Naive thymus-derived CD4-positive, alpha-beta T cell (primary cell): ENCODE data around the gene DNAJB8. TPM values are rescaled to one million over a fixed set of nuclear protein-coding genes. Genes with fewer than 3 reads are reported as not detected.

Source experiments
- ATAC-seq: fragments of 150-1000 bp; cut with Tn5 transposase; 2 replicates; pipeline ENCODE4 v1.10.0; 2021; ENCODE audit warnings: mild to moderate bottlenecking, moderate library complexity
- CTCF ChIA-PET: fragments of 350-600 bp; sonication (Branson Sonifier 250); formaldehyde crosslinking; loops from one replicate; lab custom pipeline; 2021; ENCODE audit warnings: antibody characterized with exemption; lab: Charles Lee
- POLR2A ChIA-PET: fragments of 350-600 bp; sonication (Branson Sonifier 250); formaldehyde crosslinking; loops from one replicate; lab custom pipeline; 2021; ENCODE audit warnings: antibody characterized with exemption, inconsistent platforms; lab: Charles Lee
- DNase-seq, 9 donors: peaks; one replicate each; pipeline versions ENCODE4 v3.0.0 to v3.0.0-alpha.2; 2020 to 2022; ENCODE audit warnings: mixed read lengths in 1 of 9
- H3K27ac ChIP-seq: one replicate; pipeline ENCODE4 v1.7.0; 2013; ENCODE audit warnings: mild to moderate bottlenecking, low read depth, low read length, moderate library complexity
- H3K27me3 ChIP-seq, 2 donors: one replicate each; pipeline ENCODE4 v1.7.0; 2013; ENCODE audit warnings: low read length in 2 of 2, mild to moderate bottlenecking in 2 of 2, moderate library complexity in 2 of 2; ENCODE audit not compliant: control insufficient read depth in 2 of 2, insufficient read depth in 2 of 2
- H3K36me3 ChIP-seq, 3 experiments: 1 replicate in 2 of 3; 2 replicates in 1 of 3; pipeline ENCODE4 v1.7.0; 2013; ENCODE audit warnings: low read length in 3 of 3, mild to moderate bottlenecking in 3 of 3, moderate library complexity in 1 of 3; ENCODE audit not compliant: insufficient read depth in 3 of 3, control insufficient read depth in 2 of 3
- H3K4me1 ChIP-seq, 2 donors: one replicate each; pipeline ENCODE4 v1.7.0; 2013; ENCODE audit warnings: low read length in 2 of 2, mild to moderate bottlenecking in 2 of 2, moderate library complexity in 1 of 2; ENCODE audit not compliant: control insufficient read depth in 2 of 2, insufficient read depth in 2 of 2
- H3K4me3 ChIP-seq: 2 replicates; pipeline ENCODE4 v1.7.0; 2013; ENCODE audit warnings: mild to moderate bottlenecking, low read length
- H3K9me3 ChIP-seq, 3 experiments: 1 replicate in 2 of 3; 2 replicates in 1 of 3; pipeline ENCODE4 v1.7.0; 2013; ENCODE audit warnings: low read length in 3 of 3; ENCODE audit not compliant: control insufficient read depth in 2 of 3
- H3K27ac Mint-ChIP-seq, 9 donors: one replicate each; pipeline ENCODE4 v1.8.0; 2020 to 2022; ENCODE audit warnings: mixed read lengths in 9 of 9, mild to moderate bottlenecking in 8 of 9, moderate library complexity in 5 of 9, inconsistent platforms in 2 of 9
- H3K27me3 Mint-ChIP-seq, 5 donors: one replicate each; pipeline ENCODE4 v1.8.0; 2021 to 2022; ENCODE audit warnings: mixed read lengths in 5 of 5, mild to moderate bottlenecking in 1 of 5
- H3K36me3 Mint-ChIP-seq, 5 donors: one replicate each; pipeline ENCODE4 v1.8.0; 2020 to 2022; ENCODE audit warnings: mixed read lengths in 5 of 5, mild to moderate bottlenecking in 3 of 5, inconsistent platforms in 1 of 5
- H3K4me1 Mint-ChIP-seq, 7 donors: one replicate each; pipeline ENCODE4 v1.8.0; 2020 to 2022; ENCODE audit warnings: mixed read lengths in 7 of 7, mild to moderate bottlenecking in 3 of 7, inconsistent platforms in 1 of 7
- H3K4me3 Mint-ChIP-seq, 10 donors: one replicate each; pipeline ENCODE4 v1.8.0; 2020 to 2022; ENCODE audit warnings: mild to moderate bottlenecking in 10 of 10, mixed read lengths in 10 of 10, moderate library complexity in 6 of 10, inconsistent platforms in 2 of 10
- H3K9me3 Mint-ChIP-seq, 11 donors: one replicate each; pipeline ENCODE4 v1.8.0; 2020 to 2022; ENCODE audit warnings: mixed read lengths in 11 of 11, mild to moderate bottlenecking in 4 of 11, inconsistent platforms in 1 of 11, moderate library complexity in 1 of 11
- intact Hi-C, 2 donors: fragments of 100-400 bp; cut with micrococcal nuclease; formaldehyde crosslinking; loops; one replicate each; pipeline ENCODE4 v1.15.1; 2023
- polyA plus RNA-seq, 2 donors: library from polyadenylated mRNA; unstranded; fragments of 300-500 nt; fragmentation: Illumina TruSeq; gene quantifications; one replicate each; pipeline ENCODE4 v1.2.3, GENCODE V29; 2021
- total RNA-seq, 6 experiments: library from RNA in 5 of 6; stranded (reverse) in 5 of 6; gene quantifications; 1 replicate in 5 of 6; 2 replicates in 1 of 6; pipeline ENCODE4 v1.2.3 and lab custom pipeline; 2021 to 2026

DNAJB8 gene
- total and polyA plus RNA-seq, 7 experiments from 2014 or later: not detected

GRCh38 chr3:128482666-128483656 lies 16.3 kb upstream of the DNAJB8 start:
- H3K4me1 ChIP-seq: peaks cover 2 to 26% of the 10 kb centered on the region in 2 donors
- intact Hi-C loops: no loop called here
- peaks cover 8 to 18% of the 10 kb centered on the region in 2 donors for H3K27me3 ChIP-seq
- no peaks in the 10 kb centered on the region for H3K9me3 ChIP-seq
- DNase-seq (no peak), ATAC-seq (no peak)
- POLR2A ChIA-PET: no interaction called here
- peaks cover 12 to 30% (median 21%) of the 10 kb centered on the region in 7 donors for H3K4me1 Mint-ChIP-seq
- no peak overlapping the region for H3K4me3 ChIP-seq
- CTCF ChIA-PET: no interaction called here
- peaks cover 61 to 82% (median 66%) of the 10 kb centered on the region in 5 donors for H3K27me3 Mint-ChIP-seq
- no peaks in the 10 kb centered on the region for H3K9me3 Mint-ChIP-seq
- H3K36me3 Mint-ChIP-seq: no peaks in the 10 kb centered on the region
- H3K4me3 Mint-ChIP-seq: peak overlapping the region; percentile 44 to 91 (median 79)
- no peak overlapping the region for H3K27ac ChIP-seq
- no peaks in the 10 kb centered on the region for H3K36me3 ChIP-seq
- H3K27ac Mint-ChIP-seq: peak overlapping the region in 2 of 9 donors; percentile 10 to 57

DNA sequence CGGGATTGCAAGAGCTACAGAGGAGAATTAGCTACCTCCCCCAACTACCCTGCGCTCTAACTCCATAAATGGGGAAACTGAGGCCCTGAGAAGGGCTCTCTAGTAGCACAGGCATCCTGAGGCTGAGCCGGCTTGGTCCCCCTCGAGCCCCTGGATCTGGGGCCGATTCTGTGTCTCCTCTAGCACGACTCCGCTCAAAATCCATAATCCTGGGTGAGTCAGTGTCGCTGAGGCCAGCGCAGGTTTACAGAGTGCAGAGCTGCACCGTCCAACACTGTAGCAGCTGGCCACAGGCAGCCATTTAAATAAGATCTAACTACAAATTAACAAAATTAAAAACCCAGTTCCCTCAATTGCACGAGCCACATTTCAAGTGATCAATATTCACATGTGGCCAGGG lies 15.5 kb upstream of the DNAJB8 start:
- H3K4me1 Mint-ChIP-seq: peaks cover 9 to 26% (median 18%) of the 10 kb centered on the region in 7 donors
- no peaks in the 10 kb centered on the region for H3K9me3 Mint-ChIP-seq
- H3K4me3 Mint-ChIP-seq: peak overlapping the region in 4 of 10 donors; percentile 36 to 91 (median 46)
- Histone ChIP-seq H3K27ac (no peak overlapping the region), H3K4me3 (no peak overlapping the region), H3K36me3 (no peaks in the 10 kb centered on the region), H3K4me1 (peaks cover 0 to 19% of the 10 kb centered on the region in 2 donors), H3K27me3 (peaks cover 8 to 14% of the 10 kb centered on the region in 2 donors), H3K9me3 (no peaks in the 10 kb centered on the region)
- DNase-seq (no peak), ATAC-seq (no peak)
- intact Hi-C loops: no loop called here
- POLR2A ChIA-PET: no interaction called here
- no peaks in the 10 kb centered on the region for H3K36me3 Mint-ChIP-seq
- CTCF ChIA-PET: no interaction called here
- no peak overlapping the region for H3K27ac Mint-ChIP-seq
- H3K27me3 Mint-ChIP-seq: peaks cover 57 to 84% (median 69%) of the 10 kb centered on the region in 5 donors

GRCh38 chr3:128481438-128481942 lies 14.8 kb upstream of the DNAJB8 start:
- Histone ChIP-seq H3K27ac (no peak overlapping the region), H3K36me3 (no peaks in the 10 kb centered on the region), H3K4me1 (peaks cover 0 to 13% of the 10 kb centered on the region in 2 donors), H3K27me3 (peaks cover 8 to 12% of the 10 kb centered on the region in 2 donors), H3K9me3 (no peaks in the 10 kb centered on the region), H3K4me3 (no peak overlapping the region)
- ChIA-PET POLR2A (no interaction called here), CTCF (no interaction called here)
- no peak overlapping the region for H3K4me3 Mint-ChIP-seq
- peaks cover 8 to 23% (median 15%) of the 10 kb centered on the region in 7 donors for H3K4me1 Mint-ChIP-seq
- no peak overlapping the region for H3K27ac Mint-ChIP-seq
- H3K36me3 Mint-ChIP-seq: no peaks in the 10 kb centered on the region
- intact Hi-C loops: no loop called here
- peaks cover 55 to 77% (median 69%) of the 10 kb centered on the region in 5 donors for H3K27me3 Mint-ChIP-seq
- DNase-seq (no peak), ATAC-seq (no peak)
- no peaks in the 10 kb centered on the region for H3K9me3 Mint-ChIP-seq

DNA sequence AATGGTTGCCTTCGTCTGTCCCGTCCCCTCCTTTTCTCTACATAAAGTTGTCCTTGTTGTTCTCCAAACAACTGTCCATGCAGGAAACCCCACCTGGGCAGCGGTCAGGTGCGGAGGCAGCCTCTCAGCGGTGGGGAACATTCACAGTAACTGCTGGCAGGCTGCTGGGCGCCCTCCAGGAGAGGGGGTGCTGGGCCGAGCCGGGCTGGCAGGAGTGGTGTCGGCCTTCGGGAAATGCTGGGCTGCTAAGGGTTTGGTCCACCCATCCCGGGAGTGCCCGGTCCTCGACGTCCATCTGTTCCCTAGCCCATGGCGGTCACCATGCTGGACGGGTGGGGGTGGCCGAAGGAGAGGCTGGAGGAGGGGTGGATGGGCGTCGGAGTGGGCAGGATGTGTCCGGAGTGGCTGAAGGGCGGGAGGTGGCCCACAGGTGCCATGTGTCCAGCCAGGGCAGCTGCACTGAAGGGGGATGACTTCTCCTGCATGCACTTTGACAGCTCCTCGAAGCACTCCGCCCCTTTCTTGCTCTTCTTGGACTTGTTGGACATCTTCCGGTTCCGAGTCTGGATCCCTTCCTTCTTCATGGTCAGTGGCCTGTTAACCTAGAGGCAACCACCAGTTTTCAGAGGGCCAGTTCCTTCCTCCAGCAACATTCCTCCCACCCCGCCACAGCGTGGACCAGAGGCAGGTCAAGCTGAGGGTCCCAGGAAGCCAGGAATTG lies 14.2 kb upstream of the DNAJB8 start:
- H3K36me3 ChIP-seq: no peaks in the 10 kb centered on the region
- ChIA-PET POLR2A (no interaction called here), CTCF (no interaction called here)
- H3K27me3 ChIP-seq: peaks cover 7 to 8% of the 10 kb centered on the region in 2 donors
- no peak overlapping the region for H3K4me3 Mint-ChIP-seq
- no peaks in the 10 kb centered on the region for H3K9me3 Mint-ChIP-seq
- DNase-seq (no peak), ATAC-seq (no peak)
- intact Hi-C loops: no loop called here
- H3K9me3 ChIP-seq: no peaks in the 10 kb centered on the region
- H3K27ac Mint-ChIP-seq: no peak overlapping the region
- no peak overlapping the region for H3K27ac ChIP-seq
- H3K4me1 ChIP-seq: peaks cover 0 to 12% of the 10 kb centered on the region in 2 donors
- H3K4me3 ChIP-seq: no peak overlapping the region
- H3K4me1 Mint-ChIP-seq: peaks cover 5 to 18% (median 11%) of the 10 kb centered on the region in 7 donors
- peaks cover 50 to 71% (median 64%) of the 10 kb centered on the region in 5 donors for H3K27me3 Mint-ChIP-seq
- no peaks in the 10 kb centered on the region for H3K36me3 Mint-ChIP-seq

DNA sequence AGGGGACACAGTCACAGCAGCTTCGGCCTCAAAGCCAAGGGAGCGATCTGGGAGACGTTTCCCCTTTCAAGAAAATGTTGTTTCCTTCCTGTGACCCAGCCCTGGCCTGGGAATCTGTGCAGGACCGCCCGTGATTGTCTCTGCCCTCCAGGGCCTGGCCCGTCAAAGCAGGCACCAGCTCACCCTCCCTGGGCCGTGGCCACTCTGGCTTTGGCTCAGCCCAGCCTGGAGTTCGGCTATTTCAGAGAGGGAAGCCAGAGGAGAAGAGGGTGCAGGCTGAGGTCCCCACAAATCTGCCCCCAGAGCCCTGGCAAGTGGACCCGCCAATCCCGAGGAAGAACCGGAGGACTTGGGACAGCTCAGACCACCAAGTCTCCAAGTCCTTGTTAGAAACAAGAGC lies 13.6 kb upstream of the DNAJB8 start:
- intact Hi-C loops: no loop called here
- POLR2A ChIA-PET: no interaction called here
- Mint-ChIP-seq H3K4me1 (peaks cover 5 to 18% (median 11%) of the 10 kb centered on the region in 7 donors), H3K27ac (no peak overlapping the region), H3K27me3 (peaks cover 44 to 65% (median 58%) of the 10 kb centered on the region in 5 donors), H3K36me3 (no peaks in the 10 kb centered on the region), H3K9me3 (no peaks in the 10 kb centered on the region), H3K4me3 (no peak overlapping the region)
- Histone ChIP-seq H3K9me3 (no peaks in the 10 kb centered on the region), H3K27ac (no peak overlapping the region), H3K4me1 (peaks cover 0 to 12% of the 10 kb centered on the region in 2 donors), H3K36me3 (no peaks in the 10 kb centered on the region), H3K4me3 (no peak overlapping the region), H3K27me3 (peaks cover 7 to 8% of the 10 kb centered on the region in 2 donors)
- DNase-seq (no peak), ATAC-seq (no peak)
- CTCF ChIA-PET: no interaction called here

- H3K27me3 ChIP-seq: peaks cover 7 to 8% of the 10 kb centered on the region in 2 donors
- H3K27ac Mint-ChIP-seq: no peak overlapping the region
- H3K36me3 ChIP-seq: no peaks in the 10 kb centered on the region
- no peak overlapping the region for H3K4me3 ChIP-seq
- no peak overlapping the region for H3K4me3 Mint-ChIP-seq
- intact Hi-C loops: no loop called here
- DNase-seq (no peak), ATAC-seq (no peak)
- CTCF ChIA-PET: no interaction called here
- POLR2A ChIA-PET: no interaction called here
- H3K27me3 Mint-ChIP-seq: peaks cover 37 to 59% (median 52%) of the 10 kb centered on the region in 5 donors
- no peaks in the 10 kb centered on the region for H3K9me3 Mint-ChIP-seq
- no peaks in the 10 kb centered on the region for H3K36me3 Mint-ChIP-seq
- H3K27ac ChIP-seq: no peak overlapping the region
- no peaks in the 10 kb centered on the region for H3K9me3 ChIP-seq
- H3K4me1 Mint-ChIP-seq: peaks cover 5 to 18% (median 11%) of the 10 kb centered on the region in 7 donors
- peaks cover 0 to 12% of the 10 kb centered on the region in 2 donors for H3K4me1 ChIP-seq
Measured at GRCh38 chr3:128479558-128480086, 12.9 kb upstream of the DNAJB8 start.
